GM19238 (cell line): ENCODE results near the gene RABEPK.
"Not testable (repeated sequence)": the region's sequence is repeated elsewhere in the genome, so short reads cannot be mapped to it uniquely, and the experiment has no call there.

Source experiments
- DNase-seq: peaks from one replicate; pipeline ENCODE4 v3.0.0; 2011; ENCODE audit warnings: low spot score; ENCODE audit not compliant: insufficient read length

The RABEPK gene

DNA sequence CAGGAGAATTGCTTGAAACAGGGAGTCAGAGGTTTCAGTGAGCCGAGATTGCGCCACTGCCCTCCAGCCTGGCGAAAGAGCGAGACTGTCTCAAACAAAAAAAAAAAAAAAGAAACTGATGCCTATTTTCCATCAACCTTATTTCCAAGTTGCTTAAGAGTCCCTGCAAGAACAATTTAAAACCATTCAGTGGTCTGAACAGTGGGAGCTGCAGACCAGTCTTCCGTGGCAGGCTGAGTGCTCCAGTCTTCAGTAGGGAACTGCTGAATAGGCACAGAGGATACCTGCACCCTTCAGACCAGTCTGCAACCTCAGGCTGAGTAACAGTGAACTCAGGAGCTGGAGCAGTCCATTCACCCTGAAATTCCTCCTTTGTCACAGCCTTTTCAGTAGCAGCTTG, 5.9 kb upstream of the RABEPK start:
- not testable (repeated sequence) for DNase-seq

DNA sequence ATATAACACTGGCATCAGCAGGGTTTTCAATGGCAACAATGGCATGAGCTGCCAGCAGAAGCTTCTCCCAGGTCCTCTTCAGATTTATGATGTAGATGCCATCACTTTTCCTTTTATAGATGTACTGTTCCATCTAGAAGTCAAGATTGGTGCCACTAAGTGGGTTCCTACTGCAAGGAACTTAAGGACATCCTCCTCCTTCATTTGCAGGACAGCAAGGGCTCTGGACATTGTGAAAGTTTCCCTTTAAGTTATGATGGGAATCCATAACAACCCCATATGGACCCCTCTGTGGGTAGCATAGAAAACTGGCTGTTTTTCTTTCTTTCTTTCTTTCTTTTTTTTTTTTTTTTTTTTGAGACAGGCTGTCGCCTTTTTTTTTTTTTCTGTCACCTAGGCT, 4.8 kb upstream of the RABEPK start:
- not testable (repeated sequence) for DNase-seq

DNA sequence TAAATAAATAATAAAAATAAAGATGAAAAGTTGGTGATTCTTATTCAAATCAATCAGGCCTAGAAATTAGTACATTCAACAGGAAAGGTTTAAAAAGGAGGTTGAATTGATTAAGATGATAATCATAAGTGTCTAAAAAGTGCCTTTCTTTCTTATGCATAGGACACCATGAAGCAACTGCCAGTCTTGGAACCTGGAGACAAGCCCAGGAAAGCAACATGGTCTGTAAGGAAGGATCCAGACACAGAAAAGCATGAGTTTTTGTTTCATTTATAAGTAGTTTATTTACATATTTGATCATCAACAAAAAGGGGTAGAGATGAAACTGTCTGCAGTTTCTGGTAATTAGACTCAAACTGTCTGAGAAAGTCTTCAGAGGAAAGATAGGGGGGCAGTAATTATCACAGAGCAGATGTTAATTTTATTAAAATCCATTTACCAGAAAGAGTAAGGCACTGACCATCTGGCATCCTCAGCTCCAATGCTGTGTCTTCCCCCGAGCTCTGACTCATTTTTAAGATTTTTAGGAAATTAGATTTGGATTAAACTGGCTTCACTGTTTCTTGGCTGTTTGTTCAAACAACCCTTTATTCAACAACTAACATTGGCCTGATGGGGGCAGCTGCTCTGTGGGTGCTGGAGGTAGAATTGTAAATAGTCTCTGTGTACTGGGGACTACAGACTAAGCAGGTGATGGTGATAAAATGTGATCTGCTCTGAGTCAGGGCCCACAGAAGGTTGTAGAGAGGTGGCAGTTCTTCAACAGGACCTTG, 2.7 kb downstream of the RABEPK start:
- no peak for DNase-seq

DNA sequence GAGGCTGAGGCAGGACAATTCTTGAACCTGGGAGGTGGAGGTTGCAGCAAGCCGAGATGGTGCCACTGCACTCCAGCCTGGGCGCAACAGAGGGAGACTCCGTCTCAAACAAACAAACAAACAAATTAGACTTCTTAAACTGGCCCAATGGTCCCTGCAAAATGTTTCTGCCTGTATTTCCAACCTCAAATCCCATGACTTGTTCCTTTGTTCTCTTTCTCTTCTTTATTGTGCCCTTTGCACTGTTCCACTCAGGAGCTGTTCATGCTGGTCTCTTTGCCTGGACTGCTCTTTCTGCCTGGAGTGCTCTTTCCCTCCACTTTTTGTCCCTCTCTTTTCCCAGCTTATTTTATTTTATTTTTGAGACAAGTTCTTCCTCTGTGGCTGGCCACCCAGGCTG, 4.1 kb downstream of the RABEPK start:
- no peak for DNase-seq

DNA sequence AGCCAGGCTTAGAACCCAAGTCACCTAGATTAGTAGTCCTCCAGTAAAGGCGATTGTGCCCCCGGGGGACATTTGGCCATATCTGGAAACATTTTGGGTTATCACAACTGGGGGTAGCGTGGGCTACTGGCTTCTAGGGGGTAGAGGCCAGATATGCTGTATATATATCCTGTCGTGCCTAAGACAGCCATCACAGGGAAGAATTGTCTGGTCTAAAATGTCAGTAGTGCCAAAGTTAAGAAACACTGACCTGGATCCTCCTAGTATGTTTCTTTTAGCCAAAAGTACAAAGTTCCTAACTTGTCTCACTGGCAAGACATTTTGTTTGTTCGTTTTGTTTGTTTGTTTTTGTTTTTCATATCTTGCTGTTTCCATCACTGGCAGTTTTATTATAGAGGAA, 13.8 kb downstream of the RABEPK start:
- no peak for DNase-seq

DNA sequence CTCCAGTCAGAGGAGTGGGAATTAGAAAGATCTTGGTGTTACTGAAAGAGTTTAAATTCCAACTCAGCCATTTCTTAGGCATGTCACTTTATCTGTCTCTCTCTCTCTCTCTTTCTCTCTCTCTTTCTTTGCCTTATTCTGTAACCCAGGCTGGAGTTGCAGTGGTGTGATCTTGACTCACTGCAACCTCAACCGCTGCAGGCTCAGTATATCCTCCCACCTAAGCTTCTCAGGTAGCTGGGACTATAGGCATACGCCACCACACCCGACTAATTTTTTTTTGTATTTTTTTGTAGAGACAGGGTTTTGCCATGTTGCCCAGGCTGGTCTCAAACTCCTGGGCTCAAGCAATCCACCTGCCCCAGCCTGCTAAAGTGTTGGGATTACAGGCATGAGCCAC, 18.3 kb downstream of the RABEPK start:
- DNase-seq: no peak

DNA sequence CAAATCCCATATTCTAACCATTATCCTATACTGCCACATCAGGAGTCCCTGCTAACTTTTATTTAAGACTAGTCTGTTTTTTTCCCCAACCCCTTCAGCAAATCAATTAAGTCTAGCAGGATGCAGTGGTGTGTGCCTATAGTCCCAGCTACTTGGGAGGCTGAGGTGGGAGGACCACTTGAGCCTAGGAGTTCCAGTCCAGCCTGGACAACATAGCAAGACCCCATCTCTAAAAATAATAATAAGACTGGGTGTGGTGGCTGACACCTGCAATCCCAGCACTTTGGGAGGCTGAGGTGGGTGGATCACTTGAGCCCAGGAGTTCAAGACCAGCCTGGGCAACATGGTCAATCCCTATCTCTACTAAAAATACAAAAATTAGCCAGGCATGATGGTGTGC, 24.5 kb downstream of the RABEPK start:
- not testable (repeated sequence) for DNase-seq

DNA sequence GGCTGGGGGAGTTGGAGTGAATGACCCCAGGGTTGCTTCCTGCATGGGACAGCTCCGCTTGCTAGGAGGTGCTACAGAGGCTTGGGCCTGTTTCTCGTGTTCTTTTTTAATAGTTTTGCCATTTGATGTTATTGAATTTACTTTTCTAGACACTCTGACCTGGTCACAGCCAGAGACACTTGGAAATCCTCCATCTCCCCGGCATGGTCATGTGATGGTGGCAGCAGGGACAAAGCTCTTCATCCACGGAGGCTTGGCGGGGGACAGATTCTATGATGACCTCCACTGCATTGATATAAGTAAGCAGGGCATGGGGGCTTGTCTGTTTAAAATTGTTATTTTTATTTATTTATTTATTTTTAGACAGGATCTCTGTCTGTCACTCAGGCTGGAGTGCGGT, 27.4 kb downstream of the RABEPK start:
- DNase-seq: no peak

DNA sequence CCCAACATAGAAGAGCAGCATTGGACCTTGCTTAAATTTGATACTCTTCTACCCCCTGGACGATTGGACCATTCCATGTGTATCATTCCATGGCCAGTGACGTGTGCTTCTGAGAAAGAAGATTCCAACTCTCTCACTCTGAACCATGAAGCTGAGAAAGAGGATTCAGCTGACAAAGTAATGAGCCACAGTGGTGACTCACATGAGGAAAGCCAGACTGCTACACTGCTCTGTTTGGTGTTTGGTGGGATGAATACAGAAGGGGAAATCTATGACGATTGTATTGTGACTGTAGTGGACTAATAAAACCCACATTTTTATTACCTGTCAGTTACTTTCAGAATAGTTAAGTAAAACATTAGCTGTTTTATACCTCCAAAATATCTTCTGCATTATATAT, 33.3 kb downstream of the RABEPK start:
- DNase-seq: no peak

DNA sequence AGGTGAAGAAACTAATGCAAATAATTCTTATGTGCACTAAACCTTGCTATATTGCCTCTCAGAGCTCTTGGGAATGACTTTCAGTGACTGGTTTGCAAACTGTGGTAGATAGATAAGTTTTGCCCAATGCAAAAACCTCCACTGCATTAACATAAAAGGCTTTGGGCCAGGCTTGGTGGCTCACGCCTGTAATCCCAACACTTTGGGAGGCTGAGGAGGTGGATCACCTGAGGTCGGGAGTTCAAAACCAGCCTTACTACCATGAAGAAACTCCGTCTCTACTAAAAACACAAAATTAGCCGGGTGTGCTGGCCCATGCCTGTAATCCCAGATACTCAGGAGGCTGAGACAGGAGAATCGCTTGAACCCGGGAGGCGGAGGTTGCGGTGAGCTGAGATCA, 33.8 kb downstream of the RABEPK start:
- not testable (repeated sequence) for DNase-seq

DNA sequence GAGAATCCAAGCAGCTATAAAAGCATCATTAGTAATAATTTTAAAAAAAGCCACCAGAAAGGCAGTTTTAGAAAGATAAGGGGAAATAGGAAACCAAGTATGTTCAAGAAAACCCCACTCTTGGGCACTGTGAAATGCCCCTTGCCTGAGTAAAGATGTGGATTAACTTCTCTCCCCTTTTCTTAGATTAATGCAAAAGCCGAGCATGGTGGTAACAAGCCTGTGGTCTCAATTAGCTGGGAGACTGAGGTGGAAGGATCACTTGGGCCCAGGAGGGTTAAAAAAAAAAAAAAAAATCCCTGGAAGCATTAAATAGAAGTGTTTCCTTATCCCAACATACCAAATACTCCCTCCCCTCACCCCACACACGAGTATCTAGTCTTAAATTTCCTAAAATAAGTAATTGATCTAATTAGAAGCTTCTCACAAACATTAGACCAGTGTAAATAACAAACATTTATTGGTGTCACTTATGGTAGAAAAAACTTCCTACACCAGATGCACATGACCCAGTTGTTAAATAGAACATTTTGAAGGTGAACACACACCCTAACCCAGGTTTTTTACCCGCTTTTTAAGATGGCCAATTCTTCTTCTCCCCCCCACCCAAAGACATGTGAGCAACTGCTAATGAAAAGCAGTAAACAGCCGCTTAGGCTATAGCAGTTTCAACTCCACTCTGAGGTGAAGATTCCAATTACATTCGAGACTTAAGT, 35.6 kb downstream of the RABEPK start:
- no peak for DNase-seq

DNA sequence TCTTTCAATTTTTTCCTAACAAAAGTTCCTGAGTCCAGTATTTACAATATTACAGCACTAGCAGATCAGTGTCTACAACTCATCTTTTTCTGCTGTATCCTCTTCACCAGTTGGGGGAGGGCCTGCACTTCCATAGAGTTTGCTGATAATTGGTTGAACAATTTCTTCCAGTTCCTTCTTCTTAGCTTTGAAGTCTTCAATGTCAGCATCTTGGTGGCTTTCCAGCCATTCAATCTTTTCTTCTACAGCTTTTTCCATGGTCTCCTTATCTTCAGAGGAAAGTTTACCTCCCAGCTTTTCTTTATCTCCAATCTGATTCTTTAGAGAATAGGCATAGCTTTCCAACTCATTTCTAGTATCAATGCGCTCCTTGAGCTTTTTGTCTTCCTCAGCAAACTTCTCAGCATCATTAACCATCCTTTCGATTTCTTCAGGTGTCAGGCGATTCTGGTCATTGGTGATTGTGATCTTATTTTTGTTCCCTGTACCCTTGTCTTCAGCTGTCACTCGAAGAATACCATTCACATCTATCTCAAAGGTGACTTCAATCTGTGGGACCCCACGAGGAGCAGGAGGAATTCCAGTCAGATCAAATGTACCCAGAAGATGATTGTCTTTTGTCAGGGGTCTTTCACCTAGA, 36.3 kb downstream of the RABEPK start:
- DNase-seq: not testable (repeated sequence)

DNA sequence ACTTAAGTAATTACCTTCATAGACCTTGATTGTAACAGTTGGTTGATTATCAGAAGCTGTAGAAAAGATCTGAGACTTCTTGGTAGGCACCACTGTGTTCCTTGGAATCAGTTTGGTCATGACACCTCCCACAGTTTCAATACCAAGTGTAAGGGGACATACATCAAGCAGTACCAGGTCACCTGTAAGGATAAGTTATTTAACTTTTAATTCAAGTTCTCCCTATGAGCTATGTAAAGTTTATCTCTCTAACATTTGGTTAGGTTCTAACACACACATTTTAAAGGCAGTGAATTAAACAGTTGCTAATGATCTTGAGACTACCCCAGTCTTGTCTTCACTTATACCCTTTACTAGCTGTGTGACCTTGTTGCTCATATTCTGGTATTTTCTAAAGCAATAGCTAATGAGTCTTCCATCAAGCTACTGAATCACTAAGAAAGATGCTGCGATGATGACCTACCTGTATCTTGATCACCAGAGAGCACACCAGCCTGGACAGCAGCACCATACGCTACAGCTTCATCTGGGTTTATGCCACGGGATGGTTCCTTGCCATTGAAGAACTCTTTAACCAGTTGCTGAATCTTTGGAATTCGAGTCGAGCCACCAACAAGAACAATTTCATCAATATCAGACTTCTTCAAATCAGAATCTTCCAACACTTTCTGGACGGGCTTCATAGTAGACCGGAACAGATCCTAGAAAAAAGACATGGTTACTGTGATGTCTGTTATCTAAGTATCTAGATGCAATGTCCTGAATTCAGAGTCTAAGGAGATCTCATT, 38.0 kb downstream of the RABEPK start:
- DNase-seq: no peak

DNA sequence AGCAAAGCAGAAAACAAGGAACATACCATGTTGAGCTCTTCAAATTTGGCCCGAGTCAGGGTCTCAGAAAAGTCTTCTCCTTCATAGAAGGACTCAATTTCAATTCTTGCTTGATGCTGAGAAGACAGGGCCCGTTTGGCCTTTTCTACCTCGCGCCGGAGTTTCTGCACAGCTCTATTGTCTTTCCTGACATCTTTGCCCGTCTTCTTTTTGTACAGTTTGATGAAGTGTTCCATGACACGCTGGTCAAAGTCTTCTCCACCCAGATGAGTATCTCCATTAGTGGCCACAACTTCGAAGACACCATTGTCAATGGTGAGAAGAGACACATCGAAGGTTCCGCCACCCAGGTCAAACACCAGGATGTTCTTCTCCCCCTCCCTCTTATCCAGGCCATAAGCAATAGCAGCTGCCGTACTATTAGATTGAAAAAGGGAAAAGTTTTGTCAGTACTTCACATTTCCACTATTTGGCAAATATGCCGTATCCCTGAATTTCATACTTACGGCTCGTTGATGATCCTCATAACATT, 38.6 kb downstream of the RABEPK start:
- no peak for DNase-seq

DNA sequence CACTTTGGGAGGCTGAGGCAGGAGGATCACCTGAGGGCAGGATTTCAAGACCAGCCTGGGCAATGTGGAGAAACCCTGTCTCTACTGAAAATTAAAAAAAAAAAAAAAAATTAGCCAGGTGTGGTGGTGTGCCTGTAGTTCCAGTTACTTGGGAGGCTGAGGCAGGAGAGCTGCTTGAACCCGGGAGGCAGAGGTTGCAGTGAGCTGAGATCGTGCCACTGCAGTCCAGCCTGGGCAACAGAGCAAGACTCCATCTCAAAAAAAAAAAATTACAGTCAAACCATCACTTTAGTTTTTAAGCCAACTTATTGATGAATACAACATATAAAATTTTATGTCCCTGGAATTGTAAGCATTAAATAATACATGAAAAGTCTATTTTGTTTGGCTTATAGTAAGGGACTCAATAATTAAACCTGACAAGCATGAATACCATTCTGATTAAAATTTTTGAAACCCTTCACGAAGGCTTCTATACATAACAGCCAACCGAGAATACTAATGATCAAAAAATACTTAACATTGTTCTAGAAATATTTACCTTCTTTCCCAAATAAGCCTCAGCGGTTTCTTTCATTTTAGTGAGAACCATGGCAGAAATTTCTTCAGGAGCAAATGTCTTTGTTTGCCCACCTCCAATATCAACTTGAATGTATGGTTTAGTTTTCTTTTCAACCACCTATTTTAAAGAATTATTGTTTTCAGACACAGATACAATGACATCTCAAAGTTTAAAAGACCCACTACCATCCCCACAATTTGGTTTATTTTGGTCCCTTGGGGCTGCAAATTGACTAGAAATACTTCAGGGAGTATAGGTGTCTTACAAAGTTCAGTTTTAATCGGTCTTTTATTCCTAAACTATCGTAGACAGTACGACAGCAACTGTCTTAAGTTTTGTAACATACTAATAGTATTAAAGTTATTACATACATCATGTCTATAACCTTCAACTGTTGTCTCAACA, 39.6 kb downstream of the RABEPK start:
- no peak for DNase-seq

DNA sequence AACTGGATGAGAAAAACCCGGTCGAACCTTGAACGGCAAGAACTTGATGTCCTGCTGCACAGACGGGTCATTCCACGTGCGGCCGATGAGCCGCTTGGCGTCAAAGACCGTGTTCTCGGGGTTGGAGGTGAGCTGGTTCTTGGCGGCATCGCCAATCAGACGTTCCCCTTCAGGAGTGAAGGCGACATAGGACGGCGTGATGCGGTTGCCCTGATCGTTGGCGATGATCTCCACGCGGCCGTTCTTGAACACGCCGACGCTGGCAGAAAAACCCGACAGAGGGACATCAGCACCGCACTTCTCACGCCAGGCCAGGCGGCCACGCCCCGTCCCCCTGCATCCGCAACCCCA, 40.3 kb downstream of the RABEPK start:
- peak; percentile 19 for DNase-seq

DNA sequence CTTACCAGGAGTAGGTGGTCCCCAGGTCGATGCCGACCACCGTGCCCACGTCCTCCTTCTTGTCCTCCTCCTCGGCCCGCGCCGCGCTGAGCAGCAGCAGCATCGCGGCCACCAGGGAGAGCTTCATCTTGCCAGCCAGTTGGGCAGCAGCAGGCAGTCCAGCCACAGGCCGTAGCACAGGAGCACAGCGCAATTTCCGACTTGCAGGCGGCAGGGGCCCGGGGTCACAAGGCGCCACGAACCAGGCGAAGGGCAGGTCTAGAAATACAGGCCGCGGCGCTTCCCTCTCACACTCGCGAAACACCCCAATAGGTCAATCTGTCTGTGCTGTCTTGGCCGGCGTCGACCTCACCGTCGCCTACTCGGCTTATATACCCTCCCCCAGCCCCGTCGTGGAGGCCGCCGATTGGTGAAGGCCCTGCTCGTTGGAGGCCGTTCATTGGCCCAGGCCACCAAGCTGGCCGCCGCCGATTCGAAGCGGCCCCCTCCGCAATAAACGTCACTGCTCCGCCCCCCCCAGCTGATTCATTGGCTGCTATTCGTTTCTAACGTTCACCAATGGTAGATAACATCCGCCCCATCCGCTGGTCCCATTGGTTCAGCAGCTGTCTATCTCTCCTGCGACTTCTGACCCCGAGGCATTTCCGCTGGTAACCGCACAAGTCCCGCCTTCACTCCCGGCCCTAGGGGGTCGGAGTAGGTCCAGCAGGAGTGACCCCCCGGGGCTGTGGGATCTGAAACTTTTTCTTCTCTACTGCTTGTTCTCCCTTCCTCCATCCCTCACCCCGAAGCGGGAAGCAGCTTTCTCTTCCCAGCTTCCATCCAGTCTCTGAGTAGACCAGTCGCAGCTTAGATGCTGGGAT, 40.9 kb downstream of the RABEPK start, which contains the start of gene HSPA5:
Gene HSPA5 (minus strand): TSS at position 344 of the 863 bp plus-strand sequence. CDS start 217 bp downstream, at position 127.
- peak; percentile 95 for DNase-seq

DNA sequence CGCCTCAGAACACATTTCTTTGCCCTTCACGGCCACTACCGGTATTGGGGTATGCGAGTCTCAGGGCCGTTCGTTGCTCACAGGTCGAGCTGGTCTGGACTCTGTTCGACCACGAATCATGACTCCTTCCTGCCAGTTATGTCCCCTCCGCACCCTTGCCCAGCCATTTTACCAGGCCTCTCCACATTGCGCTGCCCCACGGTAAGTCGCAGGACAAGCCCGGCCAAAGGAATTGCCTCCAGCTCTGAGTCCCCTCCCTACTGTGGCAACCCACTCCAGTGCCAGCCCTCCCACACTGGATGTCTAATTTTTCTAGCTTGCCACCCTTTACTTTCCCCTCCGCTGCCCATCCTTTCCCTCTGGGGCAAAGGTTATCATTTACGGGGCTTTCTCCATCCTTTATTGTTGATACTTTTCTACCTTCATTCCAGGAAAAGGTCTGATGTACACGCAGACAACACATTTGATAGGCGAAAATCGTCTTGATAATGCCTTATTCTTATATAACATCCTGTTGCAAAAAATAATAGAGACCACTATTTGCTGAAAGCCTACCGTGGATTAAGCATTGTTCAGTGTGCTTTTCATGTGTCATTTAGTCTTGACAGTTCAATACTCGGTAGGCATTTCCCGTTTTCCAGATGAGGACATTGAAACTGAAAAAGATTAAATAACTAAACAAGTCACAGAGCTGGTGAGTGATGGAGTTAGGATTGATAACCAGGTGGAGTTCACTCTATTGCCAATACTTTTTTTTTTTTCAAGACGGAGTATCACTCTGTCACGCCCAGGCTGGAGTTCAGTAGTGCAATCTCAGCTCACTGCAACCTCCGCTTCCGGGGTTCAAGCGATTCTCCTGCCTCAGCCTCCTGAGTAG, 41.8 kb downstream of the RABEPK start:
- peak; percentile 6 for DNase-seq
